Neural crest cell (in vitro differentiated cells): ENCODE data around the gene LACTB. TPM values are rescaled to one million over a fixed set of nuclear protein-coding genes. Genes with fewer than 3 reads are reported as not detected.
"Not testable (repeated sequence)": the region's sequence is repeated elsewhere in the genome, so short reads cannot be mapped to it uniquely, and the experiment has no call there.

Experiments
- DNase-seq: peaks from one replicate; pipeline ENCODE4 v3.0.0; 2021; ENCODE audit warnings: low read depth, mixed read lengths, low spot score
- H3K27ac Mint-ChIP-seq: one replicate; pipeline ENCODE4 v1.8.0; 2021; ENCODE audit warnings: mild to moderate bottlenecking, mixed read lengths; ENCODE audit not compliant: unreplicated experiment
- H3K27me3 Mint-ChIP-seq: 2 replicates; pipeline ENCODE4 v1.8.0; 2021; ENCODE audit warnings: low read depth, mild to moderate bottlenecking, mixed read lengths
- H3K36me3 Mint-ChIP-seq: 2 replicates; pipeline ENCODE4 v1.8.0; 2021; ENCODE audit warnings: low read depth, mild to moderate bottlenecking, mixed read lengths
- H3K4me1 Mint-ChIP-seq: 2 replicates; pipeline ENCODE4 v1.8.0; 2021; ENCODE audit warnings: mixed read lengths
- H3K4me3 Mint-ChIP-seq: one replicate; pipeline ENCODE4 v1.8.0; 2021; ENCODE audit warnings: mild to moderate bottlenecking, mixed read lengths
- H3K9me3 Mint-ChIP-seq: 2 replicates; pipeline ENCODE4 v1.8.0; 2021; ENCODE audit warnings: mixed read lengths
- total RNA-seq: library from RNA; stranded (reverse); gene quantifications from 2 replicates; pipeline ENCODE4 v1.2.1, GENCODE V29; 2021
- TF ChIP-seq, protein P1 (sequence below): fragments of 200-600 bp; sonication (generic); conservative IDR thresholded peaks from 2 replicates; pipeline ENCODE4 v1.5.0; 2021; ENCODE audit warnings: antibody characterized with exemption, mild to moderate bottlenecking

Gene LACTB
- total RNA-seq, 1 donor from 2014 or later: 7.0 TPM

DNA sequence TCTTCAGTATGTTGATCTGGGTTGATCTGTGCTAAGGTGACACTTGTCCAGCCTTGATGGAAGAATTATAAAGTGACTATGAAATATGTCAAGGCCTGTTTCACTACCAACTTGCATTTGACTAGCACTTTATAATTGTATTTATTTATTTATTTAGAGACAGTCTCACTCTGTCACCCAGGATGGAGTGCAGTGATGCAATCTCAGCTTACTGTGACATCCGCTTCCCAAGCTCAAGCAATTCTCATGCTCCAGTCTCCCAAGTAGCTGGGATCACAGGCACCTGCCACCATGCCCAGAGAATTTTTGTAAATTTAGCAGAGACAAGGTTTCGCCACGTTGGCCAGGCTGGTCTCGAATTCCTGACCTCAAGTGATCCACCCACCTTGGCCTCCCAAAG lies 25.5 kb upstream of the LACTB start:
- DNase-seq: no peak
- TF ChIP-seq, protein P1, sequence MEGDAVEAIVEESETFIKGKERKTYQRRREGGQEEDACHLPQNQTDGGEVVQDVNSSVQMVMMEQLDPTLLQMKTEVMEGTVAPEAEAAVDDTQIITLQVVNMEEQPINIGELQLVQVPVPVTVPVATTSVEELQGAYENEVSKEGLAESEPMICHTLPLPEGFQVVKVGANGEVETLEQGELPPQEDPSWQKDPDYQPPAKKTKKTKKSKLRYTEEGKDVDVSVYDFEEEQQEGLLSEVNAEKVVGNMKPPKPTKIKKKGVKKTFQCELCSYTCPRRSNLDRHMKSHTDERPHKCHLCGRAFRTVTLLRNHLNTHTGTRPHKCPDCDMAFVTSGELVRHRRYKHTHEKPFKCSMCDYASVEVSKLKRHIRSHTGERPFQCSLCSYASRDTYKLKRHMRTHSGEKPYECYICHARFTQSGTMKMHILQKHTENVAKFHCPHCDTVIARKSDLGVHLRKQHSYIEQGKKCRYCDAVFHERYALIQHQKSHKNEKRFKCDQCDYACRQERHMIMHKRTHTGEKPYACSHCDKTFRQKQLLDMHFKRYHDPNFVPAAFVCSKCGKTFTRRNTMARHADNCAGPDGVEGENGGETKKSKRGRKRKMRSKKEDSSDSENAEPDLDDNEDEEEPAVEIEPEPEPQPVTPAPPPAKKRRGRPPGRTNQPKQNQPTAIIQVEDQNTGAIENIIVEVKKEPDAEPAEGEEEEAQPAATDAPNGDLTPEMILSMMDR: no peak
- H3K27me3 Mint-ChIP-seq: no peaks in the 10 kb centered on the region
- no peaks in the 10 kb centered on the region for H3K36me3 Mint-ChIP-seq
- H3K4me3 Mint-ChIP-seq: no peak overlapping the region
- H3K27ac Mint-ChIP-seq: no peak overlapping the region
- no peaks in the 10 kb centered on the region for H3K9me3 Mint-ChIP-seq
- H3K4me1 Mint-ChIP-seq: no peaks in the 10 kb centered on the region

GRCh38 chr15:63098901-63099300 lies 22.8 kb upstream of the LACTB start:
- H3K27ac Mint-ChIP-seq, H3K36me3 Mint-ChIP-seq, H3K27me3 Mint-ChIP-seq: not testable (repeated sequence)

DNA sequence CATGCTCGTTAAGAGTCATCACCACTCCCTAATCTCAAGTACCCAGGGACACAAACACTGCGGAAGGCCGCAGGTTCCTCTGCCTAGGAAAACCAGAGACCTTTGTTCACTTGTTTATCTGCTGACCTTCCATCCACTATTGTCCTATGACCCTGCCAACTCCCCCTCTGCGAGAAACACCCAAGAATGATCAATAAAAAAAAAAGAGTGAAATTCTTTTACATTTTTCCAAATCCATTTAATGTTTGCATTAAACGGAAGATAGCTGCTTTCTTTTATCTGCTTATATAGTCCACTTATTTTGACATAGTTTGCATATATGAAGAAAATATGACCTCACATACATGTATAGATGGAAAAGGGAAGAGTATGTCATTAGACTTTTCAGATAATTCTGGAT lies 22.1 kb upstream of the LACTB start:
- not testable (repeated sequence) for DNase-seq, H3K4me3 Mint-ChIP-seq, H3K27me3 Mint-ChIP-seq, H3K27ac Mint-ChIP-seq, H3K9me3 Mint-ChIP-seq, H3K36me3 Mint-ChIP-seq, H3K4me1 Mint-ChIP-seq

More at GRCh38 chr15:63098901-63099300, 22.8 kb upstream of the LACTB start:
- not testable (repeated sequence) for H3K4me1 Mint-ChIP-seq, H3K9me3 Mint-ChIP-seq, DNase-seq, H3K4me3 Mint-ChIP-seq

GRCh38 chr15:63103416-63103815 lies 18.2 kb upstream of the LACTB start:
- Mint-ChIP-seq H3K4me1 (no peaks in the 10 kb centered on the region), H3K27ac (no peak overlapping the region), H3K27me3 (no peaks in the 10 kb centered on the region), H3K9me3 (peaks cover 4% of the 10 kb centered on the region), H3K36me3 (no peaks in the 10 kb centered on the region), H3K4me3 (no peak overlapping the region)
- TF ChIP-seq, protein P1: no peak
- no peak for DNase-seq

GRCh38 chr15:63104727-63105126 lies 16.9 kb upstream of the LACTB start:
- TF ChIP-seq, protein P1: no peak
- H3K27me3 Mint-ChIP-seq: no peaks in the 10 kb centered on the region
- no peaks in the 10 kb centered on the region for H3K4me1 Mint-ChIP-seq
- H3K27ac Mint-ChIP-seq: no peak overlapping the region
- peaks cover 4% of the 10 kb centered on the region for H3K9me3 Mint-ChIP-seq
- H3K36me3 Mint-ChIP-seq: no peaks in the 10 kb centered on the region
- DNase-seq: no peak
- no peak overlapping the region for H3K4me3 Mint-ChIP-seq

DNA sequence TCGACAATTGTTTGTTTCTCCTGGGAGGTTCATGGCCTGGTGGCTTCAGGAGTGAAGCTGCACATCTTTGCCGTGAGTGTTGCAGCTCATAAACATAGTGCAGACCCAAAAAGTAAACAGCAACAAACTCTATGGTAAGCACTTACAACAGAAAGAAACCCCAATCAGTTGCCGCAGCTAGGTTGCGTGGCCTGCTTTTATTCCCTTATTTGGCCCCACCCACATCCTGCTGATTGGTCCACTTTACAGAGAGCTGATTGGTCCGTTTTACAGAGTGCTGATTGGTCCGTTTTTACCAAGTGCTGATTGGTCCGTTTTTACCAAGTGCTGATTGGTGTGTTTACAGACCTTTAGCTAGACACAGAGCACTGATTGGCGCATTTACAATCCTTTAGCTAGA lies 16.3 kb upstream of the LACTB start:
- not testable (repeated sequence) for H3K4me1 Mint-ChIP-seq, H3K4me3 Mint-ChIP-seq, H3K9me3 Mint-ChIP-seq

DNA sequence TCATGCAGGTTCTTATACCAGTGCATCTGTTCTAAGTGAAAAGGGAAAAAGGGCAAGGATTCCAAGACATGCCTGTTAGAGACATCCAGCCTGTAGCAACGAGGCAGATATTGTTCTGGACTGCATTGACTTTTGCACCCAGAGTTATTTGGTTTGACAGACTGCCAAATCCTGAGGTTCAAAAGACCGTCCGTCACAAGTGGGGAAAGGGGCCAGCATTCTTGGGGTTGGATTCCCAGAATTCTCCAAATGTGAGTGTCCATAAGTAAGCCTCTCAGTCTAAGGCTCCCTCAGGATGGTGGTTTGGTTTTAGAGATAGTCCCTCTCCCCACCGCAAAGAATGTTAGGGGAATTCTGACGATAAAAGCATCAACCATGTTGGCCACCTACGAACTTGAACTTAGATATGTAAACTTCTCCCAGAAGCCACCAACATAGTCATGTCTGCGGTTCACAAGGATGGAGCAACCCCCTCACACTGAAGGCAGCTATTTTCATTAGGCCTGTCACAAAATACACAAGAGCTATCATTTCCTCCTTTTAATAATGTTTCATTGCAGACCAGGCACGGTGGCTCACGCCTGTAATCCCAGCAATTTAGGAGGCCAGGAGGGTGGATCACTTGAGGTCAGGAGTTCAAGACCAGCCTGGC lies 13.6 kb upstream of the LACTB start:
- TF ChIP-seq, protein P1: no peak
- no peaks in the 10 kb centered on the region for H3K27me3 Mint-ChIP-seq
- no peak for DNase-seq
- peaks cover 4% of the 10 kb centered on the region for H3K9me3 Mint-ChIP-seq
- H3K27ac Mint-ChIP-seq: no peak overlapping the region
- H3K4me1 Mint-ChIP-seq: no peaks in the 10 kb centered on the region
- no peaks in the 10 kb centered on the region for H3K36me3 Mint-ChIP-seq
- H3K4me3 Mint-ChIP-seq: no peak overlapping the region

More for the DNA sequence above, 16.3 kb upstream of the LACTB start:
- not testable (repeated sequence) for H3K36me3 Mint-ChIP-seq, H3K27me3 Mint-ChIP-seq, DNase-seq, H3K27ac Mint-ChIP-seq
